Mammary epithelial cell (primary cell): ENCODE results near the gene SLC6A1.

Source experiments
- EZH2 ChIP-seq: IDR thresholded peaks from 2 replicates; pipeline ENCODE4 v1.6.1; 2012; ENCODE audit warnings: low read length, inconsistent platforms, borderline replicate concordance
- TF ChIP-seq, protein P1 (sequence below), 2 donors: IDR thresholded peaks in 1 of 2; conservative IDR thresholded peaks in 1 of 2; 2 replicates each; pipeline ENCODE4 v1.5.1; 2011 to 2012; ENCODE audit warnings: inconsistent platforms in 2 of 2, low read length in 2 of 2, mild to moderate bottlenecking in 2 of 2, control low read depth in 1 of 2, low read depth in 1 of 2; ENCODE audit not compliant: insufficient read depth in 1 of 2; ENCODE audit errors: extremely low read depth in 1 of 2

GRCh38 chr3:10993729-10994065 lies 1.1 kb downstream of the SLC6A1 start:
- TF ChIP-seq, protein P1, sequence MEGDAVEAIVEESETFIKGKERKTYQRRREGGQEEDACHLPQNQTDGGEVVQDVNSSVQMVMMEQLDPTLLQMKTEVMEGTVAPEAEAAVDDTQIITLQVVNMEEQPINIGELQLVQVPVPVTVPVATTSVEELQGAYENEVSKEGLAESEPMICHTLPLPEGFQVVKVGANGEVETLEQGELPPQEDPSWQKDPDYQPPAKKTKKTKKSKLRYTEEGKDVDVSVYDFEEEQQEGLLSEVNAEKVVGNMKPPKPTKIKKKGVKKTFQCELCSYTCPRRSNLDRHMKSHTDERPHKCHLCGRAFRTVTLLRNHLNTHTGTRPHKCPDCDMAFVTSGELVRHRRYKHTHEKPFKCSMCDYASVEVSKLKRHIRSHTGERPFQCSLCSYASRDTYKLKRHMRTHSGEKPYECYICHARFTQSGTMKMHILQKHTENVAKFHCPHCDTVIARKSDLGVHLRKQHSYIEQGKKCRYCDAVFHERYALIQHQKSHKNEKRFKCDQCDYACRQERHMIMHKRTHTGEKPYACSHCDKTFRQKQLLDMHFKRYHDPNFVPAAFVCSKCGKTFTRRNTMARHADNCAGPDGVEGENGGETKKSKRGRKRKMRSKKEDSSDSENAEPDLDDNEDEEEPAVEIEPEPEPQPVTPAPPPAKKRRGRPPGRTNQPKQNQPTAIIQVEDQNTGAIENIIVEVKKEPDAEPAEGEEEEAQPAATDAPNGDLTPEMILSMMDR (conservative IDR thresholded peaks at IDR 0.05 in 1 of 2, IDR thresholded peaks at IDR 0.05 in 1 of 2; ENCODE audit: extremely low read depth in 1 of 2, insufficient read depth in 1 of 2, low read depth in 1 of 2, low read length in 2 of 2), result no peak
- TF ChIP-seq EZH2, result no peak
